ENCODE results near the gene DDX50.

- TF ChIP-seq CTCF (IDR thresholded peaks at IDR 0.05) = no peak
- TF ChIP-seq POLR2A (IDR thresholded peaks at IDR 0.05) = no peak
Measured at GRCh38 chr10:68934994-68935393, 33.9 kb downstream of the DDX50 start.
